Type B pancreatic cell (in vitro differentiated cells): ENCODE results near the gene DRC3. TPM values are rescaled to one million over a fixed set of nuclear protein-coding genes. Genes with fewer than 3 reads are reported as not detected.

Experiments
- DNase-seq: peaks from one replicate; pipeline ENCODE4 v3.0.0; 2021; ENCODE audit warnings: mixed read lengths; ENCODE audit not compliant: unreplicated experiment; ENCODE audit errors: extremely low spot score
- H3K27ac Mint-ChIP-seq: 2 replicates; pipeline ENCODE4 v1.8.0; 2021; ENCODE audit warnings: mild to moderate bottlenecking, mixed read lengths
- H3K27me3 Mint-ChIP-seq: 2 replicates; pipeline ENCODE4 v1.8.0; 2021; ENCODE audit warnings: mixed read lengths
- H3K36me3 Mint-ChIP-seq: 2 replicates; pipeline ENCODE4 v1.8.0; 2021; ENCODE audit warnings: mixed read lengths
- H3K4me1 Mint-ChIP-seq: one replicate; pipeline ENCODE4 v1.8.0; 2021; ENCODE audit warnings: mixed read lengths; ENCODE audit not compliant: unreplicated experiment
- H3K4me3 Mint-ChIP-seq: 2 replicates; pipeline ENCODE4 v1.8.0; 2021; ENCODE audit warnings: mild to moderate bottlenecking, mixed read lengths
- H3K9me3 Mint-ChIP-seq: 2 replicates; pipeline ENCODE4 v1.8.0; 2021; ENCODE audit warnings: mixed read lengths
- total RNA-seq: library from RNA; stranded (reverse); gene quantifications from 2 replicates; pipeline ENCODE4 v1.2.1, GENCODE V29; 2021; ENCODE audit warnings: low replicate concordance
- TF ChIP-seq, protein P1 (sequence below): fragments of 200-600 bp; sonication (generic); conservative IDR thresholded peaks from 2 replicates; pipeline ENCODE4 v1.5.0; 2021; ENCODE audit warnings: antibody characterized with exemption, mild to moderate bottlenecking

Gene DRC3
- total RNA-seq, 1 donor from 2014 or later, result 8.9 TPM

DNA sequence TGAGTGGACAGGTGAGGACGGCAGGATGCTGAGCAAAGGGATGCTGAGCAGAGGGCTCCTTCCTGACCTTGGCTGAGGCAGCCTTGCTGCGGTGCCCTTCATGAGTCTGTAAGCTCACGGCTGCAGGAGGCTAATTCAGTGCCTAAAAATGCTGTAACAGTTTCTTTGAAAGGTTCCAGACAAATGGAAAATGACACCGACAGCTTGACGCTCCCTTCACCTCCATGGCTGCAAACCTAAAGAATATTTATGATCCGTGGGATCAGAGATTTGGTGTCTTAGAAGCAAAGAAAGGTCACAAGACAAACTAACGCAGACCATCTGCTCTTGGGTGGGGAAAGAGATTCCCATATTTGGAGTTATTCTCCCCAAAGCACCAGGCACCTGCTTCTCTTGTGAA is 28.4 kb upstream of the DRC3 start:
- Mint-ChIP-seq H3K27ac (peak overlapping the region; percentile 43), H3K36me3 (no peaks in the 10 kb centered on the region), H3K4me3 (no peak overlapping the region), H3K27me3 (no peaks in the 10 kb centered on the region), H3K4me1 (peaks cover 70% of the 10 kb centered on the region), H3K9me3 (no peaks in the 10 kb centered on the region)
- TF ChIP-seq, protein P1, sequence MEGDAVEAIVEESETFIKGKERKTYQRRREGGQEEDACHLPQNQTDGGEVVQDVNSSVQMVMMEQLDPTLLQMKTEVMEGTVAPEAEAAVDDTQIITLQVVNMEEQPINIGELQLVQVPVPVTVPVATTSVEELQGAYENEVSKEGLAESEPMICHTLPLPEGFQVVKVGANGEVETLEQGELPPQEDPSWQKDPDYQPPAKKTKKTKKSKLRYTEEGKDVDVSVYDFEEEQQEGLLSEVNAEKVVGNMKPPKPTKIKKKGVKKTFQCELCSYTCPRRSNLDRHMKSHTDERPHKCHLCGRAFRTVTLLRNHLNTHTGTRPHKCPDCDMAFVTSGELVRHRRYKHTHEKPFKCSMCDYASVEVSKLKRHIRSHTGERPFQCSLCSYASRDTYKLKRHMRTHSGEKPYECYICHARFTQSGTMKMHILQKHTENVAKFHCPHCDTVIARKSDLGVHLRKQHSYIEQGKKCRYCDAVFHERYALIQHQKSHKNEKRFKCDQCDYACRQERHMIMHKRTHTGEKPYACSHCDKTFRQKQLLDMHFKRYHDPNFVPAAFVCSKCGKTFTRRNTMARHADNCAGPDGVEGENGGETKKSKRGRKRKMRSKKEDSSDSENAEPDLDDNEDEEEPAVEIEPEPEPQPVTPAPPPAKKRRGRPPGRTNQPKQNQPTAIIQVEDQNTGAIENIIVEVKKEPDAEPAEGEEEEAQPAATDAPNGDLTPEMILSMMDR, result no peak
- no peak for DNase-seq

DNA sequence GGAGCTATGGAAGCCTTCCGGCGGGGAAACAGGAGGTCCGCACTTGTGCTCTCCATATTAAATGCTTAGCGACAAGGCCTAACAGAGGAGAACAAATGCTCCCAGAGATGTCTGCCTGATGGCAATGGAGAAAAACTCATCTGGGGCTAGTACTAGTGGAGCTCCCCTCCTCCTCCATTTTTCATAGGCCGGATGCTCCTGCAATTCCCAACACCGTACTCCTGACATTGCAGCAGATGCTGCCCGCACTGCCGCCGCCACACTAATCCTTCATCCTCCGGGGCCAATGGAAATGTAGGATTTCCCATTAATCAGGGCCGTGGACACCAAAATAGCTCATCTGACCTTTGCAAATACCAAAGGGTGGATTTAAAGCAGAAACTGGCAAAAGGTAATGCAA is 27.9 kb upstream of the DRC3 start:
- H3K9me3 Mint-ChIP-seq, result no peaks in the 10 kb centered on the region
- DNase-seq, result no peak
- TF ChIP-seq, protein P1, result no peak
- peaks cover 70% of the 10 kb centered on the region for H3K4me1 Mint-ChIP-seq
- H3K27me3 Mint-ChIP-seq, result no peaks in the 10 kb centered on the region
- no peaks in the 10 kb centered on the region for H3K36me3 Mint-ChIP-seq
- peak overlapping the region; percentile 43 for H3K27ac Mint-ChIP-seq
- no peak overlapping the region for H3K4me3 Mint-ChIP-seq

DNA sequence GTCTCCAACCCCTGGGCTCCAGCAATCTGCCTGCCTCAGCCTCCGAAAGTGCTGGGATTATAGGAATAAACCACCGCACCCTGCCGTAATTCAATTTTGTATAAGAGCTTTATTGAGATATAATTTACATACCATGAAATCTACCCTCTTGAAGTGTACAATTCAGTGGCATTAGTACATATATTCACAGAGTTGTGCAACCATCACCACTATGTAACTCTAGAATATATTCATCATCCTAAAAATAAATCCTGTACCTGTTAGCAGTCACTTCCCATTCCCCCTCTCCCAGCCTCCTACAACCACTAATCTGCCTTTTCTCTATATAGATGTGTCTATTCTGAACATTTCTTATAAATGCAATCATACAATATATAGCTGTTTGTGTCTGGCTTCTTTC is 26.6 kb upstream of the DRC3 start:
- H3K36me3 Mint-ChIP-seq, result no peaks in the 10 kb centered on the region
- DNase-seq, result no peak
- H3K27ac Mint-ChIP-seq, result no peak overlapping the region
- H3K4me3 Mint-ChIP-seq, result no peak overlapping the region
- TF ChIP-seq, protein P1, result no peak
- H3K9me3 Mint-ChIP-seq, result no peaks in the 10 kb centered on the region
- peaks cover 60% of the 10 kb centered on the region for H3K4me1 Mint-ChIP-seq
- H3K27me3 Mint-ChIP-seq, result no peaks in the 10 kb centered on the region

DNA sequence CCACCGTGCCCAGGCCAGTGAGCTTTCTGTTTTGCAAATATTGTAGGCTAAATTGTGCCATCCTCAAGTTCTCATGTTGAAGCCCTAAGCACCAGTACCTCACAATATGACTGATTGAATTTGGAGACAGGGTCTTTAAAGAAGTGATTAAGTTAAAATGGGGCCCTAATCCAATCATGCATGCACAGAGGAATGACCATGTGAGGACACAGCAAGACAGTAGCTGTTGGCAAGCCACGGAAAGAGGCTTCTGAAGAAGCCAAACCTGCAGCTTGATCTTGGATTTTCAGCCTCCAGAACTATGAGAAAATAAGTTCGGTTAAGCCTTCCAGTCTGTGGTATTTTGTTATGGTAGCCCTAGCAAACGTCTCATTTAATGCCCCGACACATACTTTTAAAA is 25.4 kb upstream of the DRC3 start:
- DNase-seq, result no peak
- no peak overlapping the region for H3K4me3 Mint-ChIP-seq
- H3K9me3 Mint-ChIP-seq, result no peaks in the 10 kb centered on the region
- H3K27me3 Mint-ChIP-seq, result no peaks in the 10 kb centered on the region
- no peaks in the 10 kb centered on the region for H3K36me3 Mint-ChIP-seq
- peak overlapping the region; percentile 14 for H3K27ac Mint-ChIP-seq
- H3K4me1 Mint-ChIP-seq, result peaks cover 61% of the 10 kb centered on the region
- TF ChIP-seq, protein P1, result no peak

DNA sequence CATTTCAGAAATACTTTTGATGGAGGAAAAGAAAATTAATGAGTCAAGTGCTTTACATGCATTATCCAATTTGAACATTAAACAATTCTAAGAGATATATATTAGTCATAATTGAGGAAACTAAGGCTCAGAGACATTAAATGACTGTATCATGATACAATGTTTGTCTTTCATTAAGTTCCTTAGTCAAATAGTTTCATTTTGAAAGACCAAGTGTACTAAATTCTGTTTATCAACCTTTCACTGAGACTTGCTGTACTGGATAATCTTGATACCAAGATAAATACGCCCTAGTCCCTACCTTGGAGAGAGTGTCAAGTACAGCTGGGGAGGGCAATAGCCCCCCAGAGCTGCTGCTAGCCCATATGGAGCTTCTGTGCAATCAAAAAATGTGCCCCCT is 24.7 kb upstream of the DRC3 start:
- Mint-ChIP-seq H3K4me1 (peaks cover 56% of the 10 kb centered on the region), H3K27me3 (no peaks in the 10 kb centered on the region), H3K9me3 (no peaks in the 10 kb centered on the region), H3K36me3 (no peaks in the 10 kb centered on the region), H3K4me3 (no peak overlapping the region), H3K27ac (peak overlapping the region; percentile 78)
- TF ChIP-seq, protein P1, result no peak
- no peak for DNase-seq

DNA sequence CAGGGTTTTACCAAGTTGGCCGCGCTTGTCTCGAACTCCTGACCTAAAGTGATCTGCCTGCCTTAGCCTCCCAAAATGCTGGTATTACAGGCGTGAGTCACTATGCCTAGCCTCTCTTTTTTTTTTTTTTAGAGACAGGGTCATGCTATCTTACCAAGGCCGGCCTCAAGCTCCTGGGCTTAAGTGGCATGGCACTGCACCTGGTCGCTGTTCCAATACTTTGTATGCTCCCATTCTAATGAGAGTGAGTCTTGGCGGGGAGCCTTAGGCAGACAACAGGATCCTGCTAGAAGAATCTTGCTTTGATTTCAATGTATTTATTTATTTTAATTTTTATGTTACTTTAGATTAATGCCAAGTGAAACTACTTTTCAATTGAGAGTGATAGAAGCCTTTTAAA is 22.3 kb upstream of the DRC3 start:
- H3K9me3 Mint-ChIP-seq, result no peaks in the 10 kb centered on the region
- no peak overlapping the region for H3K4me3 Mint-ChIP-seq
- H3K4me1 Mint-ChIP-seq, result peaks cover 32% of the 10 kb centered on the region
- H3K27ac Mint-ChIP-seq, result peak overlapping the region; percentile 22
- no peaks in the 10 kb centered on the region for H3K27me3 Mint-ChIP-seq
- H3K36me3 Mint-ChIP-seq, result peaks cover 8% of the 10 kb centered on the region
- TF ChIP-seq, protein P1, result no peak
- no peak for DNase-seq
